NCI-H2029 treated with DMSO at 0.1 percent for 48 hours (cell line): ENCODE data around the gene AFAP1.

Source experiments
- DNase-seq: peaks from one replicate; lab custom pipeline; 2025; lab: John Stamatoyannopoulos, UW

Gene AFAP1

GRCh38 chr4:7820031-7820818, 119.4 kb downstream of the AFAP1 start:
- no peak for DNase-seq

- DNase-seq = no peak
Observed at GRCh38 chr4:7819446-7819845, 120.2 kb downstream of the AFAP1 start.

GRCh38 chr4:7818399-7818911, 121.2 kb downstream of the AFAP1 start:
- no peak for DNase-seq

GRCh38 chr4:7817877-7818398, 121.7 kb downstream of the AFAP1 start:
- DNase-seq = no peak

- DNase-seq = no peak
Observed at GRCh38 chr4:7816771-7817170, 122.9 kb downstream of the AFAP1 start.

GRCh38 chr4:7815981-7816380, 123.7 kb downstream of the AFAP1 start:
- DNase-seq = no peak

- no peak for DNase-seq
Observed at GRCh38 chr4:7815562-7815961, 124.1 kb downstream of the AFAP1 start.

GRCh38 chr4:7814451-7814850, 125.2 kb downstream of the AFAP1 start:
- DNase-seq = no peak

GRCh38 chr4:7813674-7814073, 126.0 kb downstream of the AFAP1 start:
- DNase-seq = no peak

GRCh38 chr4:7812921-7813320, 126.7 kb downstream of the AFAP1 start:
- no peak for DNase-seq

GRCh38 chr4:7812231-7812857, 127.3 kb downstream of the AFAP1 start:
- DNase-seq = no peak

GRCh38 chr4:7811536-7812191, 128.0 kb downstream of the AFAP1 start:
- no peak for DNase-seq

GRCh38 chr4:7810783-7811535, 128.7 kb downstream of the AFAP1 start:
- no peak for DNase-seq

GRCh38 chr4:7808752-7809151, 130.9 kb downstream of the AFAP1 start:
- no peak for DNase-seq

- DNase-seq = no peak
Observed at GRCh38 chr4:7808181-7808580, 131.5 kb downstream of the AFAP1 start.

GRCh38 chr4:7807351-7807921, 132.2 kb downstream of the AFAP1 start:
- DNase-seq = no peak

- no peak for DNase-seq
Observed at GRCh38 chr4:7806338-7807090, 133.1 kb downstream of the AFAP1 start.

- peak; percentile 71 for DNase-seq
Observed at GRCh38 chr4:7805533-7806337, 133.9 kb downstream of the AFAP1 start.

GRCh38 chr4:7804756-7805385, 134.8 kb downstream of the AFAP1 start:
- no peak for DNase-seq
